Psoas muscle (tissue), 8 donors: Measurements from ENCODE around the gene LCNL1. TPM values are rescaled to one million over a fixed set of nuclear protein-coding genes. Genes with fewer than 3 reads are reported as not detected.

Experiments used
- ATAC-seq, 4 donors: fragments of 200-7000 bp; cut with Tn5 transposase; one replicate each; pipeline ENCODE4 v1.9.1; 2020; ENCODE audit warnings: moderate library complexity in 3 of 4, mild to moderate bottlenecking in 2 of 4
- DNase-seq, 2 donors: peaks; one replicate each; pipeline ENCODE4 v3.0.0-alpha.2; 2020
- H3K27ac ChIP-seq: fragments of 200-600 bp; one replicate; pipeline ENCODE4 v1.8.0; 2022
- H3K27me3 ChIP-seq, 3 donors: fragments of 200-600 bp in 1 of 3; one replicate each; pipeline versions ENCODE4 v1.6.1 to v1.8.0; 2013 to 2022; ENCODE audit warnings: low read length in 2 of 3, mild to moderate bottlenecking in 2 of 3, moderate library complexity in 1 of 3; ENCODE audit not compliant: insufficient read depth in 3 of 3
- H3K36me3 ChIP-seq, 2 donors: fragments of 200-600 bp in 1 of 2; one replicate each; pipeline versions ENCODE4 v1.6.1 to v1.8.0; 2013 to 2022; ENCODE audit warnings: low read depth in 1 of 2, mild to moderate bottlenecking in 1 of 2, moderate library complexity in 1 of 2; ENCODE audit not compliant: insufficient read depth in 1 of 2
- H3K4me1 ChIP-seq: fragments of 200-600 bp; one replicate; pipeline ENCODE4 v1.8.0; 2022
- H3K4me3 ChIP-seq: fragments of 200-600 bp; one replicate; pipeline ENCODE4 v1.8.0; 2022; ENCODE audit warnings: mild to moderate bottlenecking
- H3K9me3 ChIP-seq: fragments of 200-600 bp; one replicate; pipeline ENCODE4 v1.8.0; 2022
- CTCF ChIP-seq: fragments of 200-600 bp; IDR thresholded peaks from one replicate; pipeline ENCODE4 v1.8.0; 2022; ENCODE audit warnings: antibody characterized with exemption
- WGBS, 3 donors: extraction: QIAGEN DNeasy Blood & Tissue Kit; methylation state at CpG; one replicate each; pipeline versions ENCODE4 v1.1.6 to v1.1.7; 2013; 5-methylcytosine and 5-hydroxymethylcytosine counted together
- intact Hi-C, 2 donors: fragments of 100-400 bp; cut with DNase I; formaldehyde crosslinking; loops; one replicate each; pipeline versions ENCODE4 v1.11.0 to v1.14.2; 2022
- polyA plus RNA-seq, 3 donors: library from polyadenylated mRNA; stranded (reverse); fragments of 200-250 nt; gene quantifications; one replicate each; pipeline ENCODE4 v1.2.3, GENCODE V29; 2013
- total RNA-seq, 4 donors: library from RNA; stranded (reverse); fragmentation: NEBNext Ultra II Directional in 2 of 4; extraction: Animal tissue kit (Norgen Biotek cat#: 25700) in 2 of 4; gene quantifications; one replicate each; pipeline versions ENCODE4 v1.2.1 to v1.2.4, GENCODE V29; 2021 to 2023
- donor health status: healthy with polysubstance abuse.
- donor health status: DM: no; HTN: no; CAD: no; lungs with moderate emphysema.
- donor health status: Bipolar disorder and iron deficiency.
- donor health status: healthy.
- donor health status: DM: yes; HTN: yes; CAD: no.
- donor health status: DM: no; HTN: no; CAD: no.
- donor health status: DM: no; HTN: no; CAD: no.
- donor health status: DM: yes; HTN: yes; CAD: no.

LCNL1 gene
- total and polyA plus RNA-seq, 7 donors = 0.04 to 0.79 (median 0.14) TPM

DNA sequence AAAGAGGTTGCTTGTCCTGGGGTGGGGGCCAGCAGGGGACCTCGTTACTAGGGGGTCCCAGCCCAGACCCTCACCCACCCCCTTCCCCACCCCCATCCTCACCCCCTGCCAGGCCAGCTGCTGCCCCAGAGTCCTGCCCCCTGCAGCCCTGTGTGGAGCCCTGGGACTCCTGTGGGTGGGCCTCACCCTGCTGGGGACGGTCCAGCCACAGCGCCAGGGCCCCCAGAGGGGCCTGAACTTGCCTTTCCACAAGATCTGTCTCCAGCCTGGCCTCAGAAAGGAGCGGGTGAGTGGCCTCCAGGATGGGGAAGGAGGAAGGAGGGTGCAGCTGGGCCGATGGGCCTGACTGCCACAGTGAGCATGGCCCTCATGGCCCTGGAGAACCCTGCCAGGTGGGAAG is 13.0 kb upstream of the LCNL1 start:
- Histone ChIP-seq H3K9me3 (no peaks in the 10 kb centered on the region), H3K4me1 (no peaks in the 10 kb centered on the region), H3K4me3 (no peak overlapping the region), H3K27ac (no peak overlapping the region), H3K27me3 (peaks cover 0 to 4% (median 0%) of the 10 kb centered on the region in 3 donors), H3K36me3 (no peaks in the 10 kb centered on the region)
- WGBS, 3 donors = 64 to 86% (median 86%) methylated on average over 3 to 5 of the region's 5 CpGs
- ATAC-seq = no peak
- intact Hi-C loops = no loop called here
- DNase-seq = no peak
- no peak for TF ChIP-seq CTCF

- ATAC-seq (no peak), DNase-seq (no peak)
- Histone ChIP-seq H3K9me3 (no peaks in the 10 kb centered on the region), H3K4me3 (no peak overlapping the region), H3K36me3 (no peaks in the 10 kb centered on the region), H3K27ac (no peak overlapping the region), H3K4me1 (no peaks in the 10 kb centered on the region), H3K27me3 (peaks cover 0 to 4% (median 0%) of the 10 kb centered on the region in 3 donors)
- WGBS, 3 donors = 80 to 88% (median 85%) methylated on average over 10 to 11 of the region's 11 CpGs
- no peak for TF ChIP-seq CTCF
- intact Hi-C loops = no loop called here
These were observed 12.4 kb upstream of the LCNL1 start for GRCh38 chr9:136970361-136970760.

DNA sequence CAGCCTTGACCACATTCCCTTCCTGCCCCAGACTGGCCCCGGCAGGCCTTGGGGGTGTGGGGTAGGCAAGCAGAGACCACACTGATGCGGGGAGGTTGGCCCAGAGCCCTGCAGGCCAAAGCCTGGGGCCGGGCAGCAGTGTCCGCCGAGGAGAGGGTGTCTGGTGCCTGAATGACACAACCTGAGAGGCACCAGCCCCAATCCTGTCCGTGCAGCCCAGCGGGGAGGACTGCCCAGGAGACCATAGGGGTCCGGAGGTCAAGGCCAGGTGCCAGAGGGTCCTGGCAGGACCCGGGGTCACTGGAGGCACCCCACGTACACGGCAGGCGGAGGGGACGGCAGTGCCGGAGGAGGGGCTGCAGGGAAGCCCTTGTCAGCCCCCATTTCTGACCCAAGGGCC is 11.0 kb upstream of the LCNL1 start:
- 82 to 83% (median 83%) methylated on average over 12 to 14 of the region's 14 CpGs for WGBS, 3 donors
- no peak for ATAC-seq
- Histone ChIP-seq H3K27ac (no peak overlapping the region), H3K27me3 (no peaks in the 10 kb centered on the region), H3K4me1 (peaks cover 6% of the 10 kb centered on the region), H3K9me3 (no peaks in the 10 kb centered on the region), H3K36me3 (no peaks in the 10 kb centered on the region), H3K4me3 (no peak overlapping the region)
- intact Hi-C loops = no loop called here
- DNase-seq = no peak
- TF ChIP-seq CTCF = no peak

DNA sequence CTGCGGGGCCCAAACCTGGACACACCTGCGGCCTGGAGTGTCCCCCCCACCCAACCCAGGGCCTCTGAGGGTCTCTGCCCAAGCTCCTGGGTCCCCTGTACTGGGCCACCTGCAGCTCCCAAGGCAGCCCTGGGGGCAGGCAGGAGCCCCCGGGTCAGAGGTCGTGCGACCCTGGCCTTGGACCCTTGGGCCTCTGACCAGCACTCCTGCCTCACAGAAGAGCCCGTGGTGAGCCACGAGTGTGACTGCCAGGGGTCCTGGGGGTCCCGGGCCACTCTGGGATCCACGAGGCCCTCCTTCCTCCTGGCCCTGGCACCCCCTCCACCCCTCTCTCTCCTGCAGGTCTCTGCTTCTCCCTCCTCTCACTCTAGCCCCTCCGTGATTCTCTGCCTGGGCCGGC is 10.5 kb upstream of the LCNL1 start:
- H3K27ac ChIP-seq = no peak overlapping the region
- no peaks in the 10 kb centered on the region for H3K9me3 ChIP-seq
- no peak for DNase-seq
- intact Hi-C loops = no loop called here
- 68 to 72% (median 71%) methylated on average over 10 to 11 of the region's 11 CpGs for WGBS, 3 donors
- TF ChIP-seq CTCF = no peak
- H3K4me3 ChIP-seq = no peak overlapping the region
- no peaks in the 10 kb centered on the region for H3K27me3 ChIP-seq
- ATAC-seq = no peak
- peaks cover 6% of the 10 kb centered on the region for H3K4me1 ChIP-seq
- H3K36me3 ChIP-seq = no peaks in the 10 kb centered on the region

- intact Hi-C loops = no loop called here
- Histone ChIP-seq H3K4me1 (peaks cover 9% of the 10 kb centered on the region), H3K27ac (no peak overlapping the region), H3K4me3 (no peak overlapping the region), H3K36me3 (no peaks in the 10 kb centered on the region), H3K27me3 (peaks cover 0 to 1% (median 0%) of the 10 kb centered on the region in 3 donors), H3K9me3 (no peaks in the 10 kb centered on the region)
- 33 to 58% (median 45%) methylated on average over 12 to 13 of the region's 13 CpGs for WGBS, 3 donors
- TF ChIP-seq CTCF = no peak
- ATAC-seq (no peak), DNase-seq (no peak)
These were observed 10.1 kb upstream of the LCNL1 start for GRCh38 chr9:136972743-136973142.
